ENCODE data around the gene CST6.

CST6 gene

DNA sequence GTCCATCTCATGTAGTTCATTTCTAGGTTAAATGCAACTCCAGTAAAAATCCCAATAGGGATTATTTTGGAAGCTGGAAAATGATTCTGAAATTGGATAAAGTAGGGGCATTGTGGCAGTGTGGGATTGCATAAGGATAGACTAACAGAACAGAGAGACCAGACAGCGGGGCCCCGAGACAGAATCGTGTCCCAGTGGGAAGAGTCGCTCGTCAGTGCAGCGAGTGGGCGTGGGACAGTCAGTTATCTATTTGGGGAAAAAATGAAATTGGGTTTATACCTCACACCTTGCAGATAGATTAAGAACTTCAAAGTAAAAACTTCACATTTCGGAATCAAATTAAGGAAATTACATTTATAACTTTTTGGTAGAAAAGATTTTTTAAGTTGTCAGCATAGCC is 39.7 kb upstream of the CST6 start:
- DNase-seq (ENCODE audit: low read depth), result no peak
- TF ChIP-seq, protein P1, sequence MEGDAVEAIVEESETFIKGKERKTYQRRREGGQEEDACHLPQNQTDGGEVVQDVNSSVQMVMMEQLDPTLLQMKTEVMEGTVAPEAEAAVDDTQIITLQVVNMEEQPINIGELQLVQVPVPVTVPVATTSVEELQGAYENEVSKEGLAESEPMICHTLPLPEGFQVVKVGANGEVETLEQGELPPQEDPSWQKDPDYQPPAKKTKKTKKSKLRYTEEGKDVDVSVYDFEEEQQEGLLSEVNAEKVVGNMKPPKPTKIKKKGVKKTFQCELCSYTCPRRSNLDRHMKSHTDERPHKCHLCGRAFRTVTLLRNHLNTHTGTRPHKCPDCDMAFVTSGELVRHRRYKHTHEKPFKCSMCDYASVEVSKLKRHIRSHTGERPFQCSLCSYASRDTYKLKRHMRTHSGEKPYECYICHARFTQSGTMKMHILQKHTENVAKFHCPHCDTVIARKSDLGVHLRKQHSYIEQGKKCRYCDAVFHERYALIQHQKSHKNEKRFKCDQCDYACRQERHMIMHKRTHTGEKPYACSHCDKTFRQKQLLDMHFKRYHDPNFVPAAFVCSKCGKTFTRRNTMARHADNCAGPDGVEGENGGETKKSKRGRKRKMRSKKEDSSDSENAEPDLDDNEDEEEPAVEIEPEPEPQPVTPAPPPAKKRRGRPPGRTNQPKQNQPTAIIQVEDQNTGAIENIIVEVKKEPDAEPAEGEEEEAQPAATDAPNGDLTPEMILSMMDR (IDR thresholded peaks at IDR 0.05; ENCODE audit: low read length, missing control alignments), result no peak
- H3K4me3 ChIP-seq (replicated peaks; ENCODE audit: low read depth, low read length), result no peak overlapping the region

DNA sequence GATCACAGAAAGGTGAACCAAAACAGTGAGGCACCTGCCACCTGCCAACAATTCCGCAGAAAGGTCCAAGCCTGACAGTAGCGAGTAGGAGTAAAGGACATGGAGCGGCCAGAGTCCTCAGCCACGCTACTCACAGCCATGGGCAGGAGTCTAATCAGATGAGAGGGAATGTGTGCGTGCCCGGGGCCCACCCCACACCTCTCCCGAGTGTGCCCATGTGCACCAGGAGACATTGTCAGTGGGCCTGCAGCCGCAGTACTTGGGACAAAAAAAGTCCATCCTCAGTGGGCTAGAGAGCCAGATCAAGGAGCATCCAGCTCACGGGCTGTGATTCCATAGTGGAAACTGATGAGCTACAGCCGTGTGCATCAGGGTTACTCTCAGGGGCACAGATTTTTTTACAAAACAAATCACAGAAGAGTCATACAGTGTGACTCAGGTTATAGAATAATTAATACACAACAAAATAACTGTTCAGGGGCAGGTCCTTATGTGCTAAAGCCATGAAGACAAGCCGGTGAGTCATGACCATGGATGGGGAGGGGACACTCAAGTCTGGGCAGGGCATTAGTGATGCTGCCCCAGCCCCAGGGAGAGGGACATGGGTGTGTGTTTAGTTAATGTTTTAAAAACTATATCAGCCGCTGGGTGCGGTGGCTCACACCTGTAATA is 38.2 kb upstream of the CST6 start:
- TF ChIP-seq, protein P1 (IDR thresholded peaks at IDR 0.05; ENCODE audit: low read length, missing control alignments), result no peak
- H3K4me3 ChIP-seq (replicated peaks; ENCODE audit: low read depth, low read length), result no peak overlapping the region
- DNase-seq (ENCODE audit: low read depth), result no peak

DNA sequence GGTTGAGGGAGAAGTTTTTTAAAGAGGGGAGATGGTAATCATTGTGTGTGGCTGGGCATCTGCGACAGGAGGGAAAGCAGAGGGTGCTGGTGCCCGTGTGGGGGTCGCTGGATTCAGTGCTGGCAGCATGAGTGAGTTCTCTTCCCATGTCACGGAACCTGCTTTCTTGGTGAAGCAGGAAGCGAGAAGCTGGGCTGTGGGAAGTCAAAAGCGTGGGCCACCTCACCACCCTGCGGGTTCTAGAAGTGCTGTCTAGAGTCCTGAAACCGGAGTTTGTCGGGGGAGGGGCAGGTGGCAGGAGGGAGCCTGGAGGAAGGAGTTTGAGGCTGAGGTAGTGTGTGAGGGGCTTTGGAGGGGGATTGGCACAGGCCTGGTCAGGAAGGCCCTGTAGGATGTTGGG is 36.0 kb upstream of the CST6 start:
- TF ChIP-seq, protein P1 (IDR thresholded peaks at IDR 0.05; ENCODE audit: low read length, missing control alignments), result no peak
- no peak overlapping the region for H3K4me3 ChIP-seq (replicated peaks; ENCODE audit: low read depth, low read length)
- DNase-seq (ENCODE audit: low read depth), result no peak

DNA sequence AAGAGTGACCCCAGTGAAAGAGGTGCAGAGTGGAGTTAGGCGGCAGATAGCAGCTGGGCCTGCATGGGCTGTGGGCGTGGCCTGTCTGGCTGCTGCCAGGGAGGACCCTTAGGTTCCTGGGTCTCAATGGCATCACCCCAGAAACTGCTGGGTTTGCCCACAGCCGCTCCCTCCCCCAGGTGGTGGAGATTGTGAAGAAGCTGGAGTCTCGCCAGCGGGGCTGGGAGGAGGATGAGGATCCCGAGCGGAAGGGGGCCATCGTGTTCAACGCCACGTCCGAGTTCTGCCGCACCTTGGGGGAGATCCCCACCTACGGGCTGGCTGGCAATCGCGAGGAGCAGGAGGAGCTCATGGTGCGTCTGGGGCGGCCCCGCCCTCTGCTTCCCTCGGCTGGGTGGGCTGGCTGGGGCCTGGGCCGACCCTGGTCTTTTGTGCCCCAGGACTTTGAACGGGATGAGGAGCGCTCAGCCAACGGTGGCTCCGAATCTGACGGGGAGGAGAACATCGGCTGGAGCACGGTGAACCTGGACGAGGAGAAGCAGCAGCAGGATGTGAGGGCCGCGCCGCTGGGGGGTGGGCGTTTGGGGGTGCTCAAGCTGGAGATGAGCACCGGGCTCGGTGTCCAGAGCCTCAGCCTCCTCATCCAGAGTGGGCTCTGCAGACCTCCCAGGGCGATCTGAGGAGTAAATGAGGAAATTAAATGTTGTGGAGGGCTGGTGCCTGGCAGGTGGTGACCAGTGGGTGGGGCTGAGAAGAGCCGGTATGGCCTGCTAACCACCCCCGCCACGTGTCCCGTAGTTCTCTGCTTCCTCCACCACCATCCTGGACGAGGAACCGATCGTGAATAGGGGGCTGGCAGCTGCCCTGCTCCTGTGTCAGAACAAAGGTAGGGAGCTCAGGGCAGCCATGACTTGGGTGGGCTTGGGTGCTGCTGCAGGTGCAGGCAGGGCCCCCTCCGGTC is 35.3 kb upstream of the CST6 start:
- DNase-seq (ENCODE audit: low read depth), result no peak
- TF ChIP-seq, protein P1 (IDR thresholded peaks at IDR 0.05; ENCODE audit: low read length, missing control alignments), result no peak

DNA sequence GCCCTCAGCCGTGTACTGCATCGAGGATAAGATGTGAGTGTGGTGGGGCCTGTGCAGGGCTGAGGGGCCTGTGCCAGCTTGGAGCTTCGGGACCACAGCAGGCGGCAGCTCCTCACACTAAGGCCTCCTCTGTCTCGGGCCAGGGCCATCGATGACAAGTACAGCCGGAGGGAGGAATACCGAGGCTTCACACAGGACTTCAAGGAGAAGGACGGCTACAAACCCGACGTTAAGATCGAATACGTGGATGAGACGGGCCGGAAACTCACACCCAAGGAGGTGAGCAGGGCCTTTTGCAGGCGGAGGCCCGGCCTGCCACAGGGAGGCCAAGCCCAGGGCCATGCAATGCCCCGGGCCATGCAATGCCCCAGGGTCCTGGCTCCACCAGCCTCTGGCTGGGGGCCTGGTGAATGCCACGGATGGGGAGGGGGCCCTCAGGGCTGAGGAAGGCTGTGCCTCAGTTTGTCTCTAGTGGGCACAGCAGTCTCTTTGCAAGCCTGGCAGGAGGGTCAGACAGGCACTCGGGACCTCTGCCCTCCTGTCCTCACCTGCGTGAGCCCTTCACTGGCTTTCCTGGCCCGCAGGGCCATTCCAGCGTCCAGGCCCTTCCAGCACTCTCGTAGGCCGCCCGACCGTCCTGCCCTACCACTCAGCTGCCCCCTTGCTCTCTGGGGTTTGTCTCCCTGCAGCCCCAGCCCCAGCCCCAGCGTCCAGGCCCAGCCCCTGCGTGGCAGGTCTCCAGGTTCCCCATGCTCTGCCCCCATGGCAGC is 34.0 kb upstream of the CST6 start:
- H3K4me3 ChIP-seq (replicated peaks; ENCODE audit: low read depth, low read length), result no peak overlapping the region
- TF ChIP-seq, protein P1 (IDR thresholded peaks at IDR 0.05; ENCODE audit: low read length, missing control alignments), result no peak
- DNase-seq (ENCODE audit: low read depth), result no peak

More for the DNA sequence above, 35.3 kb upstream of the CST6 start:
- H3K4me3 ChIP-seq (replicated peaks; ENCODE audit: low read depth, low read length), result no peak overlapping the region

DNA sequence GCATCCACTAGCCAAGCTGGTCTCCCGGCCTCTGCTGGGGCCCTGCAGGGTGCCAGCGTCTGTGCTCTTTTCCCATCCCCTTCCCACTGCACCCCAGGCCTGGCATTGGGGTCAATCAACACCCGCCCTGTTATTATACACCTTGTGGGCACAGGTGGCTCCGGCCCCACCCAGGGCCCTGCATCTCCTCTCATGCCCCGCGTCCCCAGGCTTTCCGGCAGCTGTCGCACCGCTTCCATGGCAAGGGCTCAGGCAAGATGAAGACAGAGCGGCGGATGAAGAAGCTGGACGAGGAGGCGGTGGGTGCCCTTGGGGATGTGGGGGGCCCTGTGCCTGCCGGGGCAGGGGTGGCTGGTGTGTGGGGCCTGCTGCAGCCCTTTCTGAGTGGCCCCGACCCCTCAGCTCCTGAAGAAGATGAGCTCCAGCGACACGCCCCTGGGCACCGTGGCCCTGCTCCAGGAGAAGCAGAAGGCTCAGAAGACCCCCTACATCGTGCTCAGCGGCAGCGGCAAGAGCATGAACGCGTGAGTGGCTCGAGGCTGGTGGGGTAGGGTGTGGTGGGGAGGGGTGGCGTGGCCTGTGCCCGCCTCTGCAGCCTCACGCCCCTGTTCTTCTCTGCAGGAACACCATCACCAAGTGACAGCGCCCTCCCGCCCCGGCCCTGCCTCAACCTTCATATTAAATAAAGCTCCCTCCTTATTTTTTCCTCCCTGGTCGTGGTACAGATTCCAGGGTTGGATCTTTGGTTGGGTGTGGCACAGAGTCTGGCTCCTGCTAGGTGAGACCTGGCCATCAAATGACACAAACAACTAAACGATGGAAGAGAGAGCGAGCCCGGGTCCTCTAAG is 33.2 kb upstream of the CST6 start:
- TF ChIP-seq, protein P1 (IDR thresholded peaks at IDR 0.05; ENCODE audit: low read length, missing control alignments), result no peak
- DNase-seq (ENCODE audit: low read depth), result no peak
- H3K4me3 ChIP-seq (replicated peaks; ENCODE audit: low read depth, low read length), result no peak overlapping the region
